ENCODE results near the gene ABCD1. TPM values are rescaled to one million over a fixed set of nuclear protein-coding genes. Genes with fewer than 3 reads are reported as not detected.
"Not testable (repeated sequence)": the region's sequence is repeated elsewhere in the genome, so short reads cannot be mapped to it uniquely, and the experiment has no call there.

Gene ABCD1
- polyA plus RNA-seq, 3 donors = 5.6 to 22.5 (median 5.8) TPM

- Mint-ChIP-seq H3K27ac (no peak overlapping the region), H3K4me1 (peaks cover 12% of the 10 kb centered on the region), H3K36me3 (peaks cover 0 to 2% of the 10 kb centered on the region in 2 donors), H3K4me3 (peak overlapping the region in 1 of 2 donors; percentile 51), H3K9me3 (peaks cover 0 to 7% (median 2%) of the 10 kb centered on the region in 7 donors), H3K27me3 (ENCODE audit: low read depth in 3 of 3) (peaks cover 29 to 63% (median 44%) of the 10 kb centered on the region in 3 donors)
- no peaks in the 10 kb centered on the region for H4K20me1 ChIP-seq (ENCODE audit: insufficient read depth, low read length)
- peaks cover 0 to 42% of the 10 kb centered on the region in 2 donors for H3K27me3 ChIP-seq (ENCODE audit: control insufficient read depth in 2 of 2, insufficient read depth in 2 of 2, low read length in 2 of 2)
- no peak overlapping the region for H3K4me2 ChIP-seq (replicated peaks; ENCODE audit: extremely low read depth, low read length, poor library complexity, severe bottlenecking)
- TF ChIP-seq, protein P1, sequence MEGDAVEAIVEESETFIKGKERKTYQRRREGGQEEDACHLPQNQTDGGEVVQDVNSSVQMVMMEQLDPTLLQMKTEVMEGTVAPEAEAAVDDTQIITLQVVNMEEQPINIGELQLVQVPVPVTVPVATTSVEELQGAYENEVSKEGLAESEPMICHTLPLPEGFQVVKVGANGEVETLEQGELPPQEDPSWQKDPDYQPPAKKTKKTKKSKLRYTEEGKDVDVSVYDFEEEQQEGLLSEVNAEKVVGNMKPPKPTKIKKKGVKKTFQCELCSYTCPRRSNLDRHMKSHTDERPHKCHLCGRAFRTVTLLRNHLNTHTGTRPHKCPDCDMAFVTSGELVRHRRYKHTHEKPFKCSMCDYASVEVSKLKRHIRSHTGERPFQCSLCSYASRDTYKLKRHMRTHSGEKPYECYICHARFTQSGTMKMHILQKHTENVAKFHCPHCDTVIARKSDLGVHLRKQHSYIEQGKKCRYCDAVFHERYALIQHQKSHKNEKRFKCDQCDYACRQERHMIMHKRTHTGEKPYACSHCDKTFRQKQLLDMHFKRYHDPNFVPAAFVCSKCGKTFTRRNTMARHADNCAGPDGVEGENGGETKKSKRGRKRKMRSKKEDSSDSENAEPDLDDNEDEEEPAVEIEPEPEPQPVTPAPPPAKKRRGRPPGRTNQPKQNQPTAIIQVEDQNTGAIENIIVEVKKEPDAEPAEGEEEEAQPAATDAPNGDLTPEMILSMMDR (IDR thresholded peaks at IDR 0.05) = no peak
- no peak overlapping the region for H2AFZ ChIP-seq (ENCODE audit: insufficient read depth, low read depth, low read length, poor library complexity, severe bottlenecking)
- no peaks in the 10 kb centered on the region for H3K36me3 ChIP-seq (replicated peaks in 1 of 2; ENCODE audit: control insufficient read depth in 1 of 2, insufficient read depth in 2 of 2, low read length in 2 of 2)
- DNase-seq = no peak
- 95% methylated on average over 10 of the region's 19 CpGs for WGBS (ENCODE audit: insufficient coverage)
- H3K79me2 ChIP-seq (ENCODE audit: insufficient read depth, low read length) = no peaks in the 10 kb centered on the region
- no peak overlapping the region for H3K27ac ChIP-seq (ENCODE audit: low read depth in 1 of 2, low read length in 2 of 2)
- H3K4me3 ChIP-seq (replicated peaks in 1 of 3; ENCODE audit: low read depth in 2 of 3, low read length in 3 of 3) = no peak overlapping the region
- intact Hi-C loops (cut with micrococcal nuclease) = no loop called here
- no peaks in the 10 kb centered on the region for H3K9me3 ChIP-seq (replicated peaks in 1 of 2; ENCODE audit: control insufficient read depth in 1 of 2, insufficient read depth in 1 of 2, low read length in 2 of 2)
- no peaks in the 10 kb centered on the region for H3K4me1 ChIP-seq (ENCODE audit: control insufficient read depth in 1 of 2, insufficient read depth in 2 of 2, low read length in 2 of 2)
- no peak overlapping the region for H3K9ac ChIP-seq (ENCODE audit: insufficient read depth, low read length, poor library complexity, severe bottlenecking)
Measured at GRCh38 chrX:153689654-153690465, 34.8 kb upstream of the ABCD1 start.

- peaks cover 27 to 58% (median 43%) of the 10 kb centered on the region in 3 donors for H3K27me3 Mint-ChIP-seq (ENCODE audit: low read depth in 3 of 3)
- H3K27ac ChIP-seq (ENCODE audit: low read depth in 1 of 2, low read length in 2 of 2) = no peak overlapping the region
- H3K27ac Mint-ChIP-seq = no peak overlapping the region
- H3K4me3 ChIP-seq (replicated peaks in 1 of 3; ENCODE audit: low read depth in 2 of 3, low read length in 3 of 3) = no peak overlapping the region
- H3K79me2 ChIP-seq (ENCODE audit: insufficient read depth, low read length) = no peaks in the 10 kb centered on the region
- H3K36me3 Mint-ChIP-seq = peaks cover 0 to 2% of the 10 kb centered on the region in 2 donors
- no peak overlapping the region for H3K9ac ChIP-seq (ENCODE audit: insufficient read depth, low read length, poor library complexity, severe bottlenecking)
- H3K9me3 Mint-ChIP-seq = peaks cover 0 to 7% (median 2%) of the 10 kb centered on the region in 7 donors
- no peaks in the 10 kb centered on the region for H3K36me3 ChIP-seq (replicated peaks in 1 of 2; ENCODE audit: control insufficient read depth in 1 of 2, insufficient read depth in 2 of 2, low read length in 2 of 2)
- no peak overlapping the region for H3K4me2 ChIP-seq (replicated peaks; ENCODE audit: extremely low read depth, low read length, poor library complexity, severe bottlenecking)
- no peaks in the 10 kb centered on the region for H3K9me3 ChIP-seq (replicated peaks in 1 of 2; ENCODE audit: control insufficient read depth in 1 of 2, insufficient read depth in 1 of 2, low read length in 2 of 2)
- 62% methylated on average over 3 of the region's 14 CpGs for WGBS (ENCODE audit: insufficient coverage)
- intact Hi-C loops (cut with micrococcal nuclease) = no loop called here
- H3K4me1 Mint-ChIP-seq = peaks cover 12% of the 10 kb centered on the region
- H4K20me1 ChIP-seq (ENCODE audit: insufficient read depth, low read length) = no peaks in the 10 kb centered on the region
- H3K27me3 ChIP-seq (ENCODE audit: control insufficient read depth in 2 of 2, insufficient read depth in 2 of 2, low read length in 2 of 2) = peaks cover 0 to 36% of the 10 kb centered on the region in 2 donors
- H3K4me3 Mint-ChIP-seq = peak overlapping the region in 1 of 2 donors; percentile 51
- no peak for DNase-seq
- H2AFZ ChIP-seq (ENCODE audit: insufficient read depth, low read depth, low read length, poor library complexity, severe bottlenecking) = no peak overlapping the region
- TF ChIP-seq, protein P1 (IDR thresholded peaks at IDR 0.05) = no peak
- no peaks in the 10 kb centered on the region for H3K4me1 ChIP-seq (ENCODE audit: control insufficient read depth in 1 of 2, insufficient read depth in 2 of 2, low read length in 2 of 2)
Measured at GRCh38 chrX:153690466-153690865, 34.2 kb upstream of the ABCD1 start.

- peaks cover 20 to 51% (median 35%) of the 10 kb centered on the region in 3 donors for H3K27me3 Mint-ChIP-seq (ENCODE audit: low read depth in 3 of 3)
- H3K79me2 ChIP-seq (ENCODE audit: insufficient read depth, low read length); H2AFZ ChIP-seq (ENCODE audit: insufficient read depth, low read depth, low read length, poor library complexity, severe bottlenecking); H4K20me1 ChIP-seq (ENCODE audit: insufficient read depth, low read length); intact Hi-C loops (cut with micrococcal nuclease); H3K27ac Mint-ChIP-seq; H3K36me3 ChIP-seq (replicated peaks in 1 of 2; ENCODE audit: control insufficient read depth in 1 of 2, insufficient read depth in 2 of 2, low read length in 2 of 2); H3K27ac ChIP-seq (ENCODE audit: low read depth in 1 of 2, low read length in 2 of 2); H3K9ac ChIP-seq (ENCODE audit: insufficient read depth, low read length, poor library complexity, severe bottlenecking); H3K4me2 ChIP-seq (replicated peaks; ENCODE audit: extremely low read depth, low read length, poor library complexity, severe bottlenecking); H3K4me3 Mint-ChIP-seq; H3K4me1 ChIP-seq (ENCODE audit: control insufficient read depth in 1 of 2, insufficient read depth in 2 of 2, low read length in 2 of 2); H3K4me3 ChIP-seq (replicated peaks in 1 of 3; ENCODE audit: low read depth in 2 of 3, low read length in 3 of 3); H3K4me1 Mint-ChIP-seq; H3K36me3 Mint-ChIP-seq; H3K9me3 ChIP-seq (replicated peaks in 1 of 2; ENCODE audit: control insufficient read depth in 1 of 2, insufficient read depth in 1 of 2, low read length in 2 of 2); H3K9me3 Mint-ChIP-seq; DNase-seq: not testable (repeated sequence)
- peaks cover 0 to 28% of the 10 kb centered on the region in 2 donors for H3K27me3 ChIP-seq (ENCODE audit: control insufficient read depth in 2 of 2, insufficient read depth in 2 of 2, low read length in 2 of 2)
- 87% methylated on average over 8 of the region's 21 CpGs for WGBS (ENCODE audit: insufficient coverage)
Measured at GRCh38 chrX:153691032-153691827, 33.4 kb upstream of the ABCD1 start.

All from CD14-positive monocyte (primary cell).